Mesangial cell (primary cell): ENCODE measurements around the gene GPBP1. TPM values are rescaled to one million over a fixed set of nuclear protein-coding genes. Genes with fewer than 3 reads are reported as not detected.

ENCODE experiments used
- total RNA-seq: library from RNA; depleted of rRNA; stranded (reverse); fragments of >200 nt; gene quantifications from 2 replicates; pipeline ENCODE4 v1.2.3, GENCODE V29; 2015

The GPBP1 gene
- 18.0 and 20.5 TPM in 2 replicates for total RNA-seq

GRCh38 chr5:57173319-57174127 lies at the start of gene GPBP1:
GPBP1 (plus strand) TSS chr5:57174059; CDS start chr5:57214131, 40,072 bp downstream.

Other genes starting within 250 kb of the GPBP1 start
- gene MIER3, start 221.9 kb upstream of the GPBP1 start, total RNA-seq = 10.1 and 15.0 TPM in 2 replicates